HG03571 (cell line): ENCODE data around the gene PLPPR3.
"Not testable (repeated sequence)": the region's sequence is repeated elsewhere in the genome, so short reads cannot be mapped to it uniquely, and the experiment has no call there.

Source experiments
- ATAC-seq: cut with Tn5 transposase; IDR thresholded peaks from one replicate; pipeline ENCODE4 v1.9.1; 2021; ENCODE audit not compliant: unreplicated experiment

The PLPPR3 gene

GRCh38 chr19:829129-829758, 7.5 kb upstream of the PLPPR3 start:
- ATAC-seq, result no peak

GRCh38 chr19:827710-828321, 6.1 kb upstream of the PLPPR3 start, which contains the start of gene AZU1:
Gene AZU1 (plus strand): TSS chr19:827837. CDS start chr19:827847, 10 bp downstream.
- no peak for ATAC-seq

GRCh38 chr19:827314-827709, 5.6 kb upstream of the PLPPR3 start:
- ATAC-seq, result no peak

GRCh38 chr19:825897-826644, 4.3 kb upstream of the PLPPR3 start:
- ATAC-seq, result no peak

GRCh38 chr19:824885-825284, 3.1 kb upstream of the PLPPR3 start:
- no peak for ATAC-seq

- ATAC-seq, result no peak
These were observed 1.9 kb upstream of the PLPPR3 start for GRCh38 chr19:823565-824121.

- ATAC-seq, result no peak
These were observed 427 bp downstream of the PLPPR3 start for GRCh38 chr19:821231-821824.

- not testable (repeated sequence) for ATAC-seq
These were observed 1.5 kb downstream of the PLPPR3 start for GRCh38 chr19:820212-820611.

GRCh38 chr19:816500-816857, 5.3 kb downstream of the PLPPR3 start:
- no peak for ATAC-seq

- no peak for ATAC-seq
These were observed 5.8 kb downstream of the PLPPR3 start for GRCh38 chr19:815775-816499.

GRCh38 chr19:815079-815774, 6.5 kb downstream of the PLPPR3 start:
- ATAC-seq, result no peak

- ATAC-seq, result no peak
These were observed 7.3 kb downstream of the PLPPR3 start for GRCh38 chr19:814152-815078.

GRCh38 chr19:813219-814151, 8.3 kb downstream of the PLPPR3 start:
- no peak for ATAC-seq

- no peak for ATAC-seq
These were observed 9.0 kb downstream of the PLPPR3 start for GRCh38 chr19:812747-813218.

- no peak for ATAC-seq
These were observed 9.6 kb downstream of the PLPPR3 start for GRCh38 chr19:812049-812746.

- no peak for ATAC-seq
These were observed 10.2 kb downstream of the PLPPR3 start for GRCh38 chr19:811506-812048.

GRCh38 chr19:810883-811489, 10.8 kb downstream of the PLPPR3 start:
- no peak for ATAC-seq
